ENCODE measurements around the gene CAGE1.

DNA sequence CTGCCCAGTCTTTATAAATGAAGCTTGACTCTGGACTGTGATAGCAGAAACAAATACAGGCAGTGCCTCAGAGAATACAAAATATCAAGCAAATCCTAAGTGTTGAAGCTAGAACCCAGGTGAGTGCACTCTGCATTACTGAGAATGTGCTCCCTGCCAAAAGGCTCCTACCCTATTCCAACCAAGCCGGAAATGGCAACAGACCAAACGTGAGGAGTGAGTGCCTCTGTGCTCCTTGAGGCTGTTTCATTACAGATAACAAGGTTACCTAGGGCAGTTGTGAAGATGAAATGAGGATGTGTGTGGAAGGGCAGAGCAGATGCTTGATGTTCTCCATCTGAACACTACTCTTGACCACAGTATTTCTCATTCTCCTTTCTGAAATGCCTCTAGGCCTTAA lies 105.9 kb downstream of the CAGE1 start:
- TF ChIP-seq EZH2 (IDR thresholded peaks at IDR 0.05; ENCODE audit: insufficient read depth, poor library complexity, severe bottlenecking) (no peak), EZH2phosphoT487 (IDR thresholded peaks at IDR 0.05; ENCODE audit: insufficient read depth, low read depth) (no peak)
